ENCODE measurements around the gene ARPC1B.
"Not testable (repeated sequence)": the region's sequence is repeated elsewhere in the genome, so short reads cannot be mapped to it uniquely, and the experiment has no call there.

The ARPC1B gene

GRCh38 chr7:99374111-99375064 is at the start of gene ARPC1B:
Gene ARPC1B, plus strand, starts transcription at chr7:99374730. Its CDS starts 10,985 bp downstream, at chr7:99385715.
- H3K4me3 ChIP-seq (ENCODE audit: control insufficient read depth, low read depth, low read length), result peak within 1 kb of the TSS; percentile 90
- no peak for TF ChIP-seq CTCF (IDR thresholded peaks at IDR 0.05; ENCODE audit: control insufficient read depth, insufficient read depth, low read depth, low read length, missing control alignments)
- no peak for DNase-seq (ENCODE audit: low read depth)

- TF ChIP-seq CTCF (IDR thresholded peaks at IDR 0.05; ENCODE audit: control insufficient read depth, insufficient read depth, low read depth, low read length, missing control alignments), result no peak
- DNase-seq (ENCODE audit: low read depth), result no peak
- peak overlapping the region; percentile 84 for H3K4me3 ChIP-seq (ENCODE audit: control insufficient read depth, low read depth, low read length)
Measured at GRCh38 chr7:99325001-99325493, 49.5 kb upstream of the ARPC1B start.

- peak; percentile 72 for DNase-seq (ENCODE audit: low read depth)
- peak within 1 kb of the TSS; percentile 84 for H3K4me3 ChIP-seq (ENCODE audit: control insufficient read depth, low read depth, low read length)
- peak; percentile 36 for TF ChIP-seq CTCF (IDR thresholded peaks at IDR 0.05; ENCODE audit: control insufficient read depth, insufficient read depth, low read depth, low read length, missing control alignments)
Measured at GRCh38 chr7:99325592-99326407, 48.7 kb upstream of the ARPC1B start, which contains the start of gene ARPC1A. Gene ARPC1A, plus strand, starts transcription at chr7:99325898. Its CDS starts 7,456 bp downstream, at chr7:99333354.

GRCh38 chr7:99326408-99326782 is 48.1 kb upstream of the ARPC1B start:
- peak overlapping the region; percentile 84 for H3K4me3 ChIP-seq (ENCODE audit: control insufficient read depth, low read depth, low read length)
- no peak for DNase-seq (ENCODE audit: low read depth)
- TF ChIP-seq CTCF (IDR thresholded peaks at IDR 0.05; ENCODE audit: control insufficient read depth, insufficient read depth, low read depth, low read length, missing control alignments), result no peak

- not testable (repeated sequence) for H3K4me3 ChIP-seq (ENCODE audit: control insufficient read depth, low read depth, low read length)
Measured at GRCh38 chr7:99330314-99330961, 44.1 kb upstream of the ARPC1B start.

GRCh38 chr7:99331002-99331401 is 43.5 kb upstream of the ARPC1B start:
- DNase-seq (ENCODE audit: low read depth), result no peak

More at GRCh38 chr7:99330314-99330961, 44.1 kb upstream of the ARPC1B start:
- DNase-seq (ENCODE audit: low read depth), result peak; percentile 80

More at GRCh38 chr7:99331002-99331401, 43.5 kb upstream of the ARPC1B start:
- TF ChIP-seq CTCF (IDR thresholded peaks at IDR 0.05; ENCODE audit: control insufficient read depth, insufficient read depth, low read depth, low read length, missing control alignments), result no peak
- no peak overlapping the region for H3K4me3 ChIP-seq (ENCODE audit: control insufficient read depth, low read depth, low read length)

Data from AG09309 (cell line).